ENCODE data around the gene PRSS23.

The PRSS23 gene

DNA sequence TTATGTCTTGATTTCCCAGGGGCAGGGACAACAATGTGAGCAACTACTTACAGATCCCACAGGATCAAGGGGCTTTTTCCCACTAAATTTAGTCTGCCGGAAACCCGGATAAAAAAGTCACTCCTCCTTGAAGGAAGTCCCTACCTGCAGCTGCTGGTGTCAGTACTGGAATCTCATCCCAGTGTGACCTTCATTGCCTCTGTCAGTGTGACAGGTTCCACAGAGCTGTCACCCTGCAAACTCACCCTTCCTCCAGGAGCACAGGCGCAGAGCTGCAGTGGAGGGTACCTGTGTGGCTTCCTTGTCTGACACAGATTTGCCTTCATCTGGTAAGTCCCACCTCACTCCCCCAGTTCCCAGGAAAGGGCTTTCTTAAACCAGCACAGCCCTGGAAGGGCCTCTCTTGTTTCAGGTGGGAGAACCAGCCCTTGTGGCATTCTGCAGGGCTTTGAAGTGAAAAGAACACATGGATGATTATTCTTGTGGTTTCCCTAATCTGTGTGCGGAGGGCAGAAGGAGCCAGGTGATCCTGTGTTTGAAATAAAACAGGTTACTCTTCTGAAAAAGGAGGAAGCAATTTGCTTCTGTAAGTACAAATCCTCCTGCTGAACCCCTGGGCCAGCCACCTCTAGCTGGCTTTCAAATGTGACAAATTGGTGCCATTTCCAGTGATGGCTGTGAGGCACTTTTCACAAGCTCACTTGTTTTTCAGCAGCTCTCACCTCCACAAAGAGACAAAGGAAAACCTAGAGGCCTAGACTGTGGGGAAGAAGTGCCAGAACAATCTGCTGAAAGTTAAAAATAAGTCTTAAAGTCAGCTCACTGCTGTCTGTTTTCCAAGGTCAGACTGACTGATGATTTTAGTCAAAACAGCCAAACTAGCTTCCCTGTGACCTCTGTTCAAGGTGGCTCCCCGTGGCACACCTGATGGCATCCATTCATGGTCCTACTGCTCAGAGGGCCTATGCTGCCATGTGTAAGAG, 9.2 kb upstream of the PRSS23 start:
- DNase-seq, result no peak

GRCh38 chr11:86792150-86792549, 8.2 kb upstream of the PRSS23 start:
- no peak for DNase-seq

- DNase-seq, result no peak
Observed at GRCh38 chr11:86793307-86793706, 7.0 kb upstream of the PRSS23 start.

DNA sequence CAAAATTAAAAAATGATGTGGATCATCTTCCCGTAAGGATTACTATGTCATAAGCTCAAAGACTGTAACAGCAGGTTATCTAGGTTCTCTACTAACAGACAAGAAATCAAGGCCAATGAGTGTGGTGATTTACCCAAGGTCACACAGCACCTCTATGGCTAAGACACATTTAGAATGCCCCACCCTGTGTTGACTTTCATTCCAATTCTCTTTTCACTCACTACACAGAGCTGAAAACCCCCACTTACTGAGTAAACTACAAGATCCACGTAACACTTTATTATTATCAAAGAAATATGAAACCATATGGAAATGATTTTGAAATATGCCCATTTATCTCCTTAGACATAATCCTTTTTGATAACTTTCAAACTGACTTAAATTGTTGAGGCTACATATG, 4.8 kb upstream of the PRSS23 start:
- DNase-seq, result no peak

DNA sequence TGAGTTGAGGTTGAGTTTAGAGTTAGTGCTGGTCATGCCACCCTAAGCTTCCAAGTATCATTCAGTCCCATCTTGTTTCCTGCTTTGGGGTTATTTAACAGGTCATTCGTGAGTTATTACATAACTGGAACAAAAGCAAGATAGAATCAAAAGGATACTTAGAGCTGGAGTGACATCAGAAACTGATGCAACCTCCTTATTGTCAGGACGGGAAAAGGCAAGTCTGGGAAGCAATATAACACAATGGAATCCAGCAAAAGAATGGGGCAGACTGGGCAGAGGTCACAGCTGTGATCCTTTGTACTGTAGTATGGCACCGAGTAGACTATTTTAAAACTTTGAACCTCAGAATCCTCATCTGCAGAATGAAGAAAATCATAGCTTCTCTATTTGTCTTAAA, 4.4 kb upstream of the PRSS23 start:
- no peak for DNase-seq

DNA sequence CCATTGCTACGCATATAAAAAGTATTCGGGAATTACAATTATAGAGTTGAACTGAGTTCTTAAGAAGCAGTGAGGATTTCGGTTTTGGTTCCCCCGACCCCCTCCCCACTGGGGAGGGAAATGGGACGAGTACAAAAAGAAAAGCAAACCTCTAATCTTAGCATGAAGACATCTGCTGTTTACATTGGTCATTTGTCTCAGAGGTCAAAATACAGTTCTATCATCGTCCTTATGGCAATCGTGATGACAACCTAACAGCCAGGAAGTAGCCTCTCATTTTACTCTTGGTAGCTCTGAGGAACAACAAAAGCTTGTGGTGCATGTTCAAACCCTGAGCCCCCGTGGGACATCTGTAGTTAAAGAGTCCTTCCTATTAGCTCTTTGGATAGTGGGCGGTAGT, 3.2 kb upstream of the PRSS23 start:
- no peak for DNase-seq

DNA sequence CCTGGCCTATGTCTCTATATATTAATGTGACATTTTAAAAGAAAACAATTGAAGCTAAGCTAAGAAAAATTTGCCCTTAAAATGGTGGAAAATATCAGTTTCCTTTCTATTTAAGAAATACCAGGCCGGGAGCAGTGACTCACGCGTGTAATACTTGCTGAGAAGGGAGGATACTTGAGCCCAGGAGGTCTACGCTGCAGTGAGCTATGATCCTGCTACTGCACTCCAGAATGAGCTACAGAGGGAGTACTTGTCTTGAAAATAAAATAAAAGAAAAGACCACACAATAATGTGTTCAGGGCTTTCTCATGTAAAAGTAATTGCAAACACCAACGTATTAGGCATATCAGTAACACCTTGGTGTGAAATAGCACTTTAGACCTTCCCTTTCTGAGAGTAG, 1.4 kb upstream of the PRSS23 start:
- DNase-seq, result no peak

- DNase-seq, result no peak
Observed at GRCh38 chr11:86799680-86800075, 664 bp upstream of the PRSS23 start.

DNA sequence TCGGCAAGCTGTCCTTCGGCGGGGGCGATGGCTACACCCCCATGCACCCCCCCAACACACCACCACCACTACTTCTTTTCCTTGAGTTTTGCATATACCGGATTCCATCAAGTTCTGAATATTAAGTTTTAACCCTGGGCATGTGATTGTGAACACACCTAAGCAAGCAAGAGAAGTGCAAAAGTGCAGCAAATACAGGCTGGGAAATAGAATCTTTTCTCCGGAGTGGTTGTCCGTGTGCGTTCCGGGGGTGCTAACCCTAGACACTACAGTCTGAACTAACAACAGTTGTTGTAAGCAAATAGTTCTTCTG, 574 bp downstream of the PRSS23 start:
- no peak for DNase-seq

GRCh38 chr11:86801364-86801763, 1.0 kb downstream of the PRSS23 start:
- no peak for DNase-seq

DNA sequence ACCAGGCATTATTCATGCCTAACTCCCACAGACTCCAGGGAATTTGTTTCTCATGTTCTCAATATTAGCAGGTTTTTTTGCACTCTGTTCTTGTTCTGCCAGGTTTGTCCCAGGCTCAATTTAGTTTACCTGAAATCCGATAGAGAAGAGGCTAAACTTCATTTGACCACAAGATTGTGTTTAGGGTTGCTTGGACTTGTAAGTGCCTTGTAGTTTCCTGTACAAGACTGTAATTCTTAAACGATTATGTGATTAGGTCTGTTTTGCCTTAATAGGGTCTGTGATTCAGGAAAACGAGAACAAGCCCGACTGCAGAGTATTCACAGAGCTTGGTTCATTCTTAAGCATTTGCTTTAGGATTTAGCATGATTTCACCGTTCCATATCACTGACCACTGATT, 1.8 kb downstream of the PRSS23 start:
- DNase-seq, result no peak

DNA sequence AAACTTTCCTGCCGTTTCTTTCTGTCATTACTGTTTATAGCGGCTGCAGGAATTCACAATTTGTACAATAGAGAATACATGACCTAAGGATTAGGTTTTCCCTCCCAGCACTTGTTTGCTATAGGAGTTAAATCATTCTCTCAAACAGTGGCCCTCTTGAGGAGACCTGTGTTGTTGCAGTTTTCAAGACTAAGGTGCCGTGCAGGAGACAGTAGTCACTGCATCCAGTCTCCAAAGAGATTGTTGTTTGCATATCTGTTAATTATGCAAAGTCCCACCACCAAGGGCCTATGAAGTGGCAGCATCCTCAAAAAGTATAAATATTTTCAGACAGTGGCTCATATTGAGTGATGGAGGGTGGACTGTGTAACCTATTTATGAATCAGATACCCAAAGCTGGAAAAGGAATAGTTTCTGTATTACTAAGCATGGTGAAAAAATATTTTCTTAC, 2.3 kb downstream of the PRSS23 start:
- DNase-seq, result no peak

- DNase-seq, result no peak
Observed at GRCh38 chr11:86803136-86804045, 3.0 kb downstream of the PRSS23 start.

DNA sequence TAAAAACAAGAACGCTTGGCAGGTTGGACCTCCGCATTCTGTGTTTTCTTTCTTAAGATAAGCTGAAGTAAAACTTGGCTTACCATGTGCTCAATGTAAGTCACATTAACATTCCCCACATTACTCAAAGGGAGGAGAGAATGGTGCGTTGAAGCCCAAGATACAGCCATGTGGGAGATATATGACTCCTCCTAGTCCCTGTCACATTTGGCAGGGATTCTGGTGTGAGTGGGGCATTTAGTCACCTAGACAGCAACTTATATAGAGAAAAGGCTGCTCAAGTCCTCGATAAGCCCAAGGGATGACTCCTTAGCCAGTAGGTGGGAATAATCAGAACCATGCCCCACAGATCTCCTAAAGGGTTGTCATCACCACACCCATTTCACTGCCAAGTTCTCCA, 4.6 kb downstream of the PRSS23 start:
- DNase-seq, result no peak

- DNase-seq, result no peak
Observed at GRCh38 chr11:86805873-86806310, 5.5 kb downstream of the PRSS23 start.

DNA sequence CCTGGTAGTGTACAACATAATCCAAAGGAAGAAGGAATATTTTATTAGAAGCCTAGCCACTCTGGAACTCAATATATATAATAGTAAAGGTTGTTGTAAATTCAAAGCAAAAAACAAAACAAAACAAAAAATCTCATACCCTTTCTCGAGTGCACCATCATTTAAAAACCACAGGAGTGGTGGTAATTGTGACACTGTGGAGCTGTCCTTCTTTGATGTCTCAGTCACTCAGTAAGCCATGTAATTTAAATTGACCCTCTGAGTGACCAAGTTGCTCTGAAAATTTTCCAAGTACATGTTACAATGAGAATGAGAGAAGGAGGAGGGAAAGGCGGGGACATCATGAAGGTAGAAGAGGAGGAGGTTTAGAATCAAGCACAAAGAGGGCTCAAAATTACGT, 6.6 kb downstream of the PRSS23 start:
- DNase-seq, result no peak

DNA sequence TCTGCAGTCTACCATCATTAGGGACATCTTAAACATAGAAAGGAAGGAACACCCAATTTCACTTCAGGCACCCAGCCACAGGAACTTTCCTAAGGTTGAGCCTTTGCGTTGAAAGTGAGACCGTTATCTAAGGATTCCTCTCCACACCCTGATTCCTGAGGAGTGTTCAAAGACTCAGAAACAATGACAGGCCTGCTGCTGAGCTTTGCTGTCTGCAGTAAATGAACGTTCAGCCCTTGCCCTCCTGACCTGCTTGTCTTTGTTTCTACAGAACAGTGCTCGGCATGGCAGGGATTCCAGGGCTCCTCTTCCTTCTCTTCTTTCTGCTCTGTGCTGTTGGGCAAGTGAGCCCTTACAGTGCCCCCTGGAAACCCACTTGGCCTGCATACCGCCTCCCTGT, 7.0 kb downstream of the PRSS23 start:
- DNase-seq, result no peak

DNA sequence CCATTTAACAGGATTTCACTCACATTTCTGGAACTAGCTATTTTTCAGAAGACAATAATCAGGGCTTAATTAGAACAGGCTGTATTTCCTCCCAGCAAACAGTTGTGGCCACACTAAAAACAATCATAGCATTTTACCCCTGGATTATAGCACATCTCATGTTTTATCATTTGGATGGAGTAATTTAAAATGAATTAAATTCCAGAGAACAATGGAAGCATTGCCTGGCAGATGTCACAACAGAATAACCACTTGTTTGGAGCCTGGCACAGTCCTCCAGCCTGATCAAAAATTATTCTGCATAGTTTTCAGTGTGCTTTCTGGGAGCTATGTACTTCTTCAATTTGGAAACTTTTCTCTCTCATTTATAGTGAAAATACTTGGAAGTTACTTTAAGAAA, 9.2 kb downstream of the PRSS23 start:
- DNase-seq, result no peak

GRCh38 chr11:86810288-86810687, 9.9 kb downstream of the PRSS23 start:
- no peak for DNase-seq

DNA sequence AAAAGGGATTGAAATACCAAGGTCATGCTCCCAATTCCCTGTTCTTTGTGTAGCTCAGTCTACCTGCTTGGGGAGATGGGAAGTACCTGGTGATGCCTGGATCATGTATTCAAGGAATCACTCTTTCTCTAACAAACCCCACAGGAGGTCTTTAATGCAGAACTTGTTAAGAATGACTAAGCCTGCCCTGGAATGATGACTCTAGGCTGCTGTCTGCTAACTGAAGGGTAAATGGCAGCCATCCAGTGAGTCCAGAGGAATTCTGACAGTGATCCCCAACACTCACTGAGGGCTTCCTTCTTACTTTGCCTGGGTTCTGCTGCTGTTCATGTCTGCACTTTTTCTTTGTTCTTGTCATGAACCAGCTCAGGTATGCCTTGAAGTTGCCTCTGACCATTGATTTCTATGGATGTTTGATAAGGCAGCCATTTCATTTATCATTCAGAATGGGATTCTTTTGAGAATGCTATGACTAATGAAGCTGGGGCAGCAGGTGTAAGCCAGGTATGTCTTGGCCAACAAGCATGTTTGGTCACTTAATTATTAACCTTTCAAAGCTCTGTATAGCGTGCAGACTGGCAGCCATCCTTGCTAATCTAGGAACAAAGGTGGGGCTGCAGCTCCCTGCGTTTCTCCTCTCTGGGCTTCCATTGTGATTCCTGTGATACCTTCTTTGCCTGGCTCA, 11.4 kb downstream of the PRSS23 start:
- DNase-seq, result no peak

DNA sequence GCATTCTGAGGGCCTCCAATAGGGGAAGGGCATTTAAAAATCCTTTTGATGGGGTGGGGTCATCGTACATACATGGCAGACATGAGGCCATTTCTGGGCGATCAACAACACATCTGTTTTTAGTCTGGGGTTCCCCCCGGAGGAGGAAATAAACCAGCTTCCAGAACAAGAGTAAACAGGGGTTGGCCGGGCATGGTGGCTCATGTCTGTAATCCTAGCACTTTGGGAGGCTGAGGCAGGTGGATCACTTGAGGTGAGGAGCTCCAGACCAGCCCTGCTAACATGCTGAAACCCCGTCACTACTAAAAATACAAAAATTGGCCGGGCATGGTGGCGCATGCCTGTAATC, 12.0 kb downstream of the PRSS23 start:
- no peak for DNase-seq

DNA sequence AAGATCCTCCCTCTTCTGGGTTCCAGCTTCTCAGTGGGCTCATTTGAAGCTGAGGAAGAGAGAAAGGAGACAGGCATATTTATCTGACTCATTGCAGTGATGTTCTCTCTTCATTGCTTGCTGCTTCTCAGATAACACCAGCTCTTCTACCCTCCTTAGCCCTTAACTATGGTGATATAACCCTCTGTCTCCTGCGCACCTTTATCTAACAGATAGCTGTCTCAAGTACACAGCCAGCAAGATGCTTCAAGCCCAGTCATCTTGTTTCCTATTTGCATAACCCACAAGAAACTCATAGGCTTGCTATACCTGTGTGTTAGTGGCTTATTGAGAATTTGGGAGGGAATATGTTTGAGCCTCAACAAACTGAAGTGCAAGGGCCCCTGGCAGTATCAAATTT, 12.6 kb downstream of the PRSS23 start:
- DNase-seq, result no peak

DNA sequence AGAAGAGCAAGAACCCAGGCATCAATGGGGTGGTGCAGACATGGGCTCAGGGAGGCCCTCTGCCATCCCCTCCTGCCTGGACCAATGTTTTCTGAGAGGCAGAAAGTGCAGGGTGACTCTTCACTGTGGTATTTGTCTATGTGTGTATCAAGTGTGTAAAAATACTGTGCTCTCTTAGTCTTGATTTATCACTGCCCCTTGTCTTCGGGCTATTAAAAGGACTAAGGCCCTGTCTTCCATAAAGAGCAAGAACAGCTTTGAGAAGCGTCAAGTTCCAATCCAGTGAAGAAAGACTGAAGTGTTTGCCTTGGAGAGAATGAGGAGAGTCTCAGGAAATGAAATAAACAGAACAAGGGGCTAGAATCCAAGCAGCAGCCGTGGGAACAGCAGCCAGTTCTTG, 14.4 kb downstream of the PRSS23 start:
- no peak for DNase-seq
